ENCODE data around the gene PVALEF.
"Not testable (repeated sequence)": the region's sequence is repeated elsewhere in the genome, so short reads cannot be mapped to it uniquely, and the experiment has no call there.

The PVALEF gene

GRCh38 chr17:81221842-81222619 lies 56.7 kb downstream of the PVALEF start:
- no peak for TF ChIP-seq JUND (IDR thresholded peaks at IDR 0.05; ENCODE audit: low read depth)
- DNase-seq (ENCODE audit: low read depth in 1 of 2, low spot score in 1 of 2) = no peak
- in situ Hi-C loops (cut with HindIII; ENCODE audit: low pct_unique_long_range_greater_than_20kb, low sequenced_read_pairs) = no loop called here

GRCh38 chr17:81222620-81222905 lies 57.3 kb downstream of the PVALEF start:
- in situ Hi-C loops (cut with HindIII; ENCODE audit: low pct_unique_long_range_greater_than_20kb, low sequenced_read_pairs) = no loop called here
- DNase-seq (ENCODE audit: low read depth in 1 of 2, low spot score in 1 of 2) = no peak
- TF ChIP-seq JUND (IDR thresholded peaks at IDR 0.05; ENCODE audit: low read depth) = no peak

GRCh38 chr17:81222906-81223761 lies 57.8 kb downstream of the PVALEF start, which contains the start of gene CEP131:
CEP131 (minus strand) TSS chr17:81222965; CDS start chr17:81220056, 2,909 bp downstream.
- no peak for TF ChIP-seq JUND (IDR thresholded peaks at IDR 0.05; ENCODE audit: low read depth)
- DNase-seq (ENCODE audit: low read depth in 1 of 2, low spot score in 1 of 2) = peak; percentile 100
- in situ Hi-C loops (cut with HindIII; ENCODE audit: low pct_unique_long_range_greater_than_20kb, low sequenced_read_pairs) = no loop called here

GRCh38 chr17:81223762-81224130 lies 58.4 kb downstream of the PVALEF start:
- in situ Hi-C loops (cut with HindIII; ENCODE audit: low pct_unique_long_range_greater_than_20kb, low sequenced_read_pairs) = no loop called here
- no peak for TF ChIP-seq JUND (IDR thresholded peaks at IDR 0.05; ENCODE audit: low read depth)
- DNase-seq (ENCODE audit: low read depth in 1 of 2, low spot score in 1 of 2) = no peak

GRCh38 chr17:81227630-81228029 lies 62.3 kb downstream of the PVALEF start:
- in situ Hi-C loops (cut with HindIII; ENCODE audit: low pct_unique_long_range_greater_than_20kb, low sequenced_read_pairs); DNase-seq (ENCODE audit: low read depth in 1 of 2, low spot score in 1 of 2): not testable (repeated sequence)

- in situ Hi-C loops (cut with HindIII; ENCODE audit: low pct_unique_long_range_greater_than_20kb, low sequenced_read_pairs) = no loop called here
- no peak for DNase-seq (ENCODE audit: low read depth in 1 of 2, low spot score in 1 of 2)
- no peak for TF ChIP-seq JUND (IDR thresholded peaks at IDR 0.05; ENCODE audit: low read depth)
These were observed 63.1 kb downstream of the PVALEF start for GRCh38 chr17:81228420-81228819.

- in situ Hi-C loops (cut with HindIII; ENCODE audit: low pct_unique_long_range_greater_than_20kb, low sequenced_read_pairs) = no loop called here
- no peak for DNase-seq (ENCODE audit: low read depth in 1 of 2, low spot score in 1 of 2)
- TF ChIP-seq JUND (IDR thresholded peaks at IDR 0.05; ENCODE audit: low read depth) = no peak
These were observed 63.7 kb downstream of the PVALEF start for GRCh38 chr17:81228834-81229665.

GRCh38 chr17:81229666-81229920 lies 64.3 kb downstream of the PVALEF start:
- in situ Hi-C loops (cut with HindIII; ENCODE audit: low pct_unique_long_range_greater_than_20kb, low sequenced_read_pairs) = no loop called here
- DNase-seq (ENCODE audit: low read depth in 1 of 2, low spot score in 1 of 2) = no peak
- TF ChIP-seq JUND (IDR thresholded peaks at IDR 0.05; ENCODE audit: low read depth) = no peak

- peak; percentile 57 to 68 for DNase-seq (ENCODE audit: low read depth in 1 of 2, low spot score in 1 of 2)
- in situ Hi-C loops (cut with HindIII; ENCODE audit: low pct_unique_long_range_greater_than_20kb, low sequenced_read_pairs) = no loop called here
- TF ChIP-seq JUND (IDR thresholded peaks at IDR 0.05; ENCODE audit: low read depth) = no peak
These were observed 64.9 kb downstream of the PVALEF start for GRCh38 chr17:81230043-81230820.

GRCh38 chr17:81231121-81231645 lies 65.9 kb downstream of the PVALEF start:
- DNase-seq (ENCODE audit: low read depth in 1 of 2, low spot score in 1 of 2) = no peak
- in situ Hi-C loops (cut with HindIII; ENCODE audit: low pct_unique_long_range_greater_than_20kb, low sequenced_read_pairs) = no loop called here

GRCh38 chr17:81231766-81232581 lies 66.7 kb downstream of the PVALEF start:
- in situ Hi-C loops (cut with HindIII; ENCODE audit: low pct_unique_long_range_greater_than_20kb, low sequenced_read_pairs) = no loop called here

More at GRCh38 chr17:81231121-81231645, 65.9 kb downstream of the PVALEF start:
- no peak for TF ChIP-seq JUND (IDR thresholded peaks at IDR 0.05; ENCODE audit: low read depth)

More at GRCh38 chr17:81231766-81232581, 66.7 kb downstream of the PVALEF start:
- DNase-seq (ENCODE audit: low read depth in 1 of 2, low spot score in 1 of 2) = no peak
- TF ChIP-seq JUND (IDR thresholded peaks at IDR 0.05; ENCODE audit: low read depth) = no peak

All from T47D (cell line).